Posterior vena cava (tissue), 2 donors: ENCODE measurements around the gene DOK7. TPM values are rescaled to one million over a fixed set of nuclear protein-coding genes. Genes with fewer than 3 reads are reported as not detected.

Experiments
- DNase-seq: peaks from one replicate; pipeline ENCODE4 v3.0.0-alpha.2; 2020; ENCODE audit warnings: low spot score
- intact Hi-C, 2 donors: fragments of 100-400 bp; cut with DNase I; formaldehyde crosslinking; loops; one replicate each; pipeline versions ENCODE4 v1.14.1 to v1.14.2; 2022 to 2023
- total RNA-seq, 2 donors: library from RNA; stranded (reverse); fragmentation: NEBNext Ultra II Directional; extraction: Animal tissue kit (Norgen Biotek cat#: 25700); gene quantifications; one replicate each; pipeline ENCODE4 v1.2.1, GENCODE V29; 2021
- donor health status: DM: yes; HTN: yes; CAD: no.
- donor health status: DM: yes; HTN: yes; CAD: no.

Gene DOK7
- total RNA-seq, 2 donors from 2014 or later, result 0.14 TPM; not detected in 1

DNA sequence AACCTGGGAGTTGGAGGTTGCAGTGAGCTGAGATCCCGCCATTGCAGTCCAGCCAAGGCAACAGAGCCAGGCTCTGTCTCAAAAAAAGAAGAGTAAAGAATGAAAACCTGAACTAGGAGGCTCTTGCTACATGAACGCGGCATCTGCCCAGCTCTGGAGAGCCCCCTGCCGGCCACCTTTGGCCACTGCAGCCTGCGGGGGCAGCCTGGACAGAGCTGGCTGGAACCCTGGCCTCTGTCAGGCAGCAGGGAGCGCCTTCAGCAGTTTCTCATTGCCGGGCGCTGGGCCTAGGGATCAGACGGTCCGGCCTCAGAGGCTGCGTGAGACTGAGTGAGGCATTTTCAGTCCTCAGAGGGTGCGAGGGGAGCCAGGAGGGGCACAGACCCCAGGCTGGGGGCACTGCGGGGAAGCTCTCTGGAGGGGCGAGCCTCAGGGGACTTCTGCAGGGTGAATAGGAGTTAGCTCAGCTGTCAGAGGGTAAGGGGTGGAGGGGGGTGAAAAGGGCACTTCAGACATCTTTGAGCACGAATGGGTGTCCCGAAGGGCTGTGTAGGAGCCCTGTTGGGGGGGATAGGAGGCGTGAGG is 17.5 kb downstream of the DOK7 start:
- DNase-seq, result peak; percentile 95
- intact Hi-C loops, result no loop called here

DNA sequence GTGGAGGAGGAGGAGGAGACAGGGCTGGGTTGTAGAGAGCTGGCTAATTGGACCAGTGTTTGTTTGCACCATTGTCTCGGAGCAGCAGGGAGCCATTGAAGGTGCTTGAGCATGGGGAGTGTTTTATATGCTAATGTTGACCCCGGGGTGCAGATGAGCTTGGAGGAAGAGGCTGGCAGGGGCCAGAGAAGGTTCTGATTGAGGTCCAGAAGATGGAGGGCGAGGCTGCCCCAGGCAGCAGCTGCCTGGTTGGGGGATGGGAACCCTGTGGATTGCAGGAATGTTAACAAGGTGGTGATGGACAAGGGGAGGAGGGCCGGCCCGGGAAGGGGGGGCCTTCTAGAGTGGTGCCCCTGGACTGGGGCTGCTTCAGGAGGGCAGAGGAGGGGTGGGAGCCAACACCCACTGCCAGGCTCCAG is 18.0 kb downstream of the DOK7 start:
- intact Hi-C loops, result no loop called here
- DNase-seq, result no peak

DNA sequence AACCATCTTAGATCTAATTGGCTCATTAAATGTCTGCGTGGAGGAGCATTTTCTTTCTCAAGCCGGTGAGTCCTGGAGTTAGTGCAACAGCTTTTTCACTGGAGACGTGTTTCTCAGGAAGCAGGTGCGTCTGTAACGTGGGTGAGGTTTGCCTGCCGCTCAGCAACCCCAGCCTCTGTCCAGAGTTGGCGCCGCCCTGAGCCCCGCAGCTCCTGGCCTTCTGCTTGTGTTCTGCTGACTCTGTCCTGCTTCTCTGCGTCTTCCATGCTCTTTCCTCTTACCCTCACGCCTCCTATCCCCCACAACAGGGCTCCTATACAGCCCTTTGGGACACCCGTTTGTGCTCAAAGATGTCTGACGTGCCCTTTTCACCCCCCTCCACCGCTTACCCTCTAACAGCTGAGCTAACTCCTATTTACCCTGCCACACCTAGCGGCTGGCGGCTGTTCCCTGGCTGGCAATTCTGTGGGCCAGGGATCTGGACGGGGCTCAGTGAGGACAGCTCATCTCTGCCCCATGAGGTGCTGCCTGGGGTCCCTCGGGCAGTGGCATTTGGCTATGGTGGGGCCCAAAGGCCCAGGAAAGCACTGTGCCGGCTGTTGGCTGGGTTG is 18.8 kb downstream of the DOK7 start:
- intact Hi-C loops, result no loop called here

GRCh38 chr4:3482707-3483106 is 19.6 kb downstream of the DOK7 start:
- intact Hi-C loops, result no loop called here
- DNase-seq, result no peak

More for the DNA sequence above, 18.8 kb downstream of the DOK7 start:
- no peak for DNase-seq

DNA sequence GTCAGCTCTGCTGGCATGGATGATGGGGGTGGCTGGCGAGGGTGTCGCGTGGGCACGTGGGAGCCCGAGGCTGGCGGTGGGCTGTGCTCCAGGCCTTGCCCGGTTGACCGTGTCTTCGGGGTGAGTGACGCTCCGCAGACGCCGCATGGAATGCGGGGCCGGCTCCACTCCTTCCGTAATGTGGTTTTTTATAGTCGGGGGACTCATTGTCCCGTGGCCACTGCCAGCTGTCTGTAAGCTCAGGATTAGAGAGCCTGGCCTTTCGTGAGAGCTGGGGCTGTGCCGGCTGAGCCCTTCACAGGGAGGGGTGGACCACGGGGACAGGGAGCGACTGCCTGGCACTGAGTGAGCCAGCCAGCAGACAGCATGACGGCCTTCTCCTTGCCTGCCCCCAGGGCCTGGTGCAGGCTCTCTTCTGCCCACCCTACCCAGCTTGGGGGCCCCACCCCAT is 20.4 kb downstream of the DOK7 start:
- intact Hi-C loops, result no loop called here
- no peak for DNase-seq

- no peak for DNase-seq
- intact Hi-C loops, result no loop called here
Observed at GRCh38 chr4:3484057-3484973, 21.2 kb downstream of the DOK7 start.

- no peak for DNase-seq
- intact Hi-C loops, result loop anchor here in 1 of 2 donors (5.0 kb wide), 1 partner anchor 392 kb away; no protein-coding TSS in a partner anchor
Observed at GRCh38 chr4:3485011-3485791, 22.1 kb downstream of the DOK7 start.

GRCh38 chr4:3485886-3486540 is 22.9 kb downstream of the DOK7 start:
- no peak for DNase-seq
- intact Hi-C loops, result loop anchor here in 1 of 2 donors (5.0 kb wide), 1 partner anchor 391 kb away; no protein-coding TSS in a partner anchor

- intact Hi-C loops, result loop anchor here in 1 of 2 donors (5.0 kb wide), 1 partner anchor 390 kb away; no protein-coding TSS in a partner anchor
- no peak for DNase-seq
Observed at GRCh38 chr4:3486541-3487540, 23.7 kb downstream of the DOK7 start.

DNA sequence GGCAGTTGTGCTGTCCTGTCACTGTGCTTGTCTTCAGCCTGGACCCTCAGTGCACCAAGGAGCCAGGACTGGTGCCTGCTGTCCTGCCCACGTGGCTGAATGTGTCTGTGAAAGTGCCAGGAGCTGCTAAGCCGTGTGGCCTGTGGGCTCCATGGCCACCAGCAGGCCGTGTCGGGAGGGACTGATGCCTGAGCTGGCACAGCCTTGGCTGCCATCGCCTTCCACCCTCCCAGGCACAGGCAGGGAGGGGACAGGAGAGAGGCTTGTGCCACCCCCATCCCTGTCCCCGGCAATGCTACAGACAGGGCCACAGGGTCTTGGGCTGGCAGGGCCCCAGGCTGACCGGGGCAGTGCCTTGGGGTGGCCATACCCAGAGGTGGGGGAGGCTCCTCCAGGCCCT is 24.8 kb downstream of the DOK7 start:
- no peak for DNase-seq
- intact Hi-C loops, result loop anchor here in 1 of 2 donors (5.0 kb wide), 1 partner anchor 389 kb away; no protein-coding TSS in a partner anchor

- intact Hi-C loops, result loop anchor here in 1 of 2 donors (5.0 kb wide), 1 partner anchor 388 kb away; no protein-coding TSS in a partner anchor
- DNase-seq, result no peak
Observed at GRCh38 chr4:3488820-3489219, 25.7 kb downstream of the DOK7 start.

DNA sequence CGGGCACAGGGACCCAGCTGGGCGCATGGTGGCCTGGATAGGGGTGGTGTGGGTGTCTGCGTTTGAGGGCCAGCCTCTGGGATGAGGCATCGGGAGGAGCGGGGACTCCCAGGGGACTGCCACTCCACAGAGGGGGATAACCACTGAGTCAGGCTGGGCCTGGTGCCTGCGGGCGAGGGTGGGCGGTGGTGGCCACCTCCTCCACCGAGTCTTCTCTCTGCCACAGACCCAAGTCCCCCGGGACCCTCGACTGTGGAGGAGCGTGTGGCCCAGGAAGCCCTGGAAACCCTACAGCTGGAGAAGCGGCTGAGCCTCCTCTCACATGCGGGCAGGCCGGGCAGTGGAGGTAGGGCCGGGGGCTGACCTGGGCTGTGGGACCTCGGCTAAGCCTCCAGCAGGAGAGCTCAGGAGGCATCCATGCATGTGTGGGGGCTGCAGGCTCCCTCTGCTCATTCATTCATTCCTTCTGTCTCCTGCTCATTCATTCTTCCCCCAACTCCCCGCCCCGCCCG is 26.4 kb downstream of the DOK7 start:
- intact Hi-C loops, result loop anchor here in 1 of 2 donors (5.0 kb wide), 1 partner anchor 388 kb away; no protein-coding TSS in a partner anchor
- DNase-seq, result no peak

DNA sequence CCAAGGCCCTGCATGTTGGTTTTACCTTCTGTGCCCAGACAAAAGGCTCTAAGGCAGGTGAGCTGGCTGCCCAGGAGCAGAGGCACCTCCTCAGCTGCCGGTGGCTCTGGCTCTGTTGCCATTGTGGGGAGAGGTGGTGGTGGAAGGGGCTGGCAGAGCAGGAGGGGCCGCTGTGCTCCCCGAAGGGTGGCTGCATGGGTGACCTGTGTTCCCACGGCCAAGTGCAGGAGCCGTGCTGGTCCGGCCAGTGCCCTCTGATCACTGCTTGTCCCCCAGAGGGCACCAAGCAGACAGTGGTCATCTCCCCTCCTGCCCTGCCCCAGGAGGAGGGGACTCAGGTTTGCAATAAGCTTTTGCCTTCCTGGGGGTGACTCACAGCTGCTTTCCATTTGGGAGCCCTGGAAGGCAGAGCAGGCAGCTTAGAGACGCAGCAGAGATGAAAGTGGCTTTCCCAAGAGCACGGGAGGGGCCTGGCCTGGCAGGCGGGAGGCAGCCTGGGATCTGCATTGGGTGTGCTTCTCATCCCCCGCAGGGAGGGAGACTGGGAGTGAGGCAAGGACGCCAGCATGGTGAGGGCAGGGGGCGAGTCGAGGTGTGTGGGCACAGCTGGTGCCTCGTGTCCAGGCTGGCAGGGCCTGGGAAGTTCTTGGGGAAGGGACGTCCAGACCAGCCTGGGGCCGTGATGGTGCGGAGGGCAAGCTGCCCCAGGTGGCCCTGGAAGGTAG is 28.7 kb downstream of the DOK7 start:
- DNase-seq, result no peak
- intact Hi-C loops, result no loop called here

GRCh38 chr4:3492741-3493719 is 29.9 kb downstream of the DOK7 start:
- intact Hi-C loops, result no loop called here
- no peak for DNase-seq

DNA sequence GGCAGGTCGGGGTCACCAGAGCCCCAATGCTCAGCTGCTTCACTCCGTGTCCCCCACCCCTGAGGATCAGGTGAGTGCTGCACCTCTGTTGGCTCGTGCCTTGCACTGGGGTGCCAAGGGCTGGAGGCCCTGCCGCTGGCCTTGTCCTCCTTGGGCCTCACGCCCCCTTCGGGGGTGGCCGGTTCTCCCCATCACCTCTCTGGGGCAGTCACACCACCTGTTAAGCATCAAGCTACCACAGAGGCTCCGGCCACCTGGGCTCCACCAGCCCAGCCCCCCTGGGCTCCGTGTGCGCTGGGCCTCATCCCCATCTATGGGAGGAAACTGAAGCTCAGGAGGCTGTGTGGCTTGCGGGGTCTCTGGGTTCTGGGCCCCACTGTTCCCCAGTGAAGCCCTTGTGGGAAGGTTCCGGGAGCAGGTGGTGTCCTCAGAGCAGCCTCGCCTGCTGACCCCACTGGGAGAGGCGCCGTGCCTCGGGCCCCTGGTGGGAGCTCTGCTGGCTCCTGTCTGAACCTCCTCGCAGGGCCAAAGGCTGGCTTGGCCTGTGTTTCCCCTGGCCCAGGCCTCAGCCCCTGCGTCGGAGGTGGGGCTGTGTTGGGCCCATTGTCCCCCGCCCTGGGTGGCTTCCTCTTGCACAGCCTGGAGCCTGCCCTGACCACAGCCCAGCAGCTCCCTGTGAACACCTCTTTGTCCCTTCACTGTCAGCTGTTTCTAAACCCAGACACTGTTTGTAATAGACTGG is 30.8 kb downstream of the DOK7 start:
- no peak for DNase-seq
- intact Hi-C loops, result no loop called here
